HL-60 (cell line): ENCODE data around the gene RPP21.

Experiments used
- DNase-seq, 2 experiments: peaks; one replicate each; pipeline ENCODE4 v3.0.0-alpha.2; 2010 to 2020; ENCODE audit warnings: low read depth in 1 of 2, low spot score in 1 of 2
- H3K27ac ChIP-seq: fragments of 250-450 bp; sonication (Bioruptor Pico); replicated peaks from 2 replicates; pipeline ENCODE4 v1.5.1; 2020; ENCODE audit warnings: mild to moderate bottlenecking, moderate library complexity
- H3K27me3 ChIP-seq: fragments of 250-450 bp; sonication (Bioruptor Pico); 2 replicates; pipeline ENCODE4 v1.5.1; 2021; ENCODE audit warnings: mild to moderate bottlenecking, moderate library complexity; ENCODE audit not compliant: insufficient read depth, poor library complexity, severe bottlenecking
- H3K4me3 ChIP-seq: replicated peaks from 2 replicates; pipeline ENCODE4 v1.5.1; 2011; ENCODE audit warnings: mild to moderate bottlenecking, control low read depth, low read length; ENCODE audit not compliant: insufficient read depth
- GABPA ChIP-seq: IDR thresholded peaks from 2 replicates; pipeline ENCODE4 v1.6.1; 2012; ENCODE audit warnings: low read depth
- POLR2AphosphoS5 ChIP-seq: IDR thresholded peaks from 2 replicates; pipeline ENCODE4 v1.6.1; 2012; ENCODE audit warnings: low read depth
- SPI1 ChIP-seq: IDR thresholded peaks from 2 replicates; pipeline ENCODE4 v1.6.1; 2012; ENCODE audit warnings: low read depth, mild to moderate bottlenecking, borderline replicate concordance
- TF ChIP-seq, protein P1 (sequence below): IDR thresholded peaks from one replicate; pipeline ENCODE4 v1.5.1; 2011; ENCODE audit warnings: low read length, control low read depth, inconsistent platforms; ENCODE audit not compliant: insufficient read depth
- TF ChIP-seq, protein P2 (sequence below): IDR thresholded peaks from 2 replicates; pipeline ENCODE4 v1.6.1; 2012; ENCODE audit warnings: low read depth; ENCODE audit not compliant: insufficient replicate concordance

RPP21 gene

DNA sequence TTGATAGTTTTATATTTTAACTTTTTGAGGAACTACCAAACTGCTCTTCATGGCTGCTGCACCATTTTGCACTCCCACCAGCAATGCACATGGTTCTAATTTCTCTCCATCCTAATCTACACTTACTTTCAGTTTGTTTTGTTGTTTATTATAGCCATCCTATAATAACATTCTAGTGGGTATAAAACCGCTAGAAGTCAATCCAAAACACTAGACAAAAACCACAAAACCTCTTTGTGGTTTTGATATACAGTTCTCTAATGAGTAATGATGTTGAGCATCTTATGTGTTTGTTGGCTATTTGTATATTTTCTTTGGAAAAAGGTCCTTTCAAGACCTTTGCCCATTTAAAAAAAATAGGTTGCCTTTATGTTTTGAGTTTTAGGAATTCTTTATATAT, 5.6 kb downstream of the RPP21 start:
- DNase-seq: no peak

DNA sequence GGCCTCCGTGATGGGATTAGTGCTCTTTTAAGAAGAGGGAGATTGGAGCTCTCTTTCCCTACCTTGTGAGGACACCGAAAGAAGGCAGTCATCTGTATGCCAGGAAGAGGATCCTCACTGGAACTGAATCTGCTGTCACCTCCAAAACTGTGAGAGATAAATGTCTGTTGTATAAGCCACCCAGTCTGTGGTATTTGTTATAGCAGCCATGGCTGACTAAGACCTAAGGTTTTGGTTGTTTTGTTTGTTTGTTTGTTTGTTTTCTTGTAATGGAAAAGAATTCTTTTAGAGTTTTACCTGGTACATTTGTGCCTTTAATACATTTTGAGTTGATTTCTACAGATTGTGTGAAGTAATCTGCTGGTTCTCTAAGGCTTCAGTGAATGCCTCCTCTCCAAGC, 7.6 kb downstream of the RPP21 start:
- no peak for TF ChIP-seq SPI1
- no peak for TF ChIP-seq GABPA
- TF ChIP-seq, protein P1, sequence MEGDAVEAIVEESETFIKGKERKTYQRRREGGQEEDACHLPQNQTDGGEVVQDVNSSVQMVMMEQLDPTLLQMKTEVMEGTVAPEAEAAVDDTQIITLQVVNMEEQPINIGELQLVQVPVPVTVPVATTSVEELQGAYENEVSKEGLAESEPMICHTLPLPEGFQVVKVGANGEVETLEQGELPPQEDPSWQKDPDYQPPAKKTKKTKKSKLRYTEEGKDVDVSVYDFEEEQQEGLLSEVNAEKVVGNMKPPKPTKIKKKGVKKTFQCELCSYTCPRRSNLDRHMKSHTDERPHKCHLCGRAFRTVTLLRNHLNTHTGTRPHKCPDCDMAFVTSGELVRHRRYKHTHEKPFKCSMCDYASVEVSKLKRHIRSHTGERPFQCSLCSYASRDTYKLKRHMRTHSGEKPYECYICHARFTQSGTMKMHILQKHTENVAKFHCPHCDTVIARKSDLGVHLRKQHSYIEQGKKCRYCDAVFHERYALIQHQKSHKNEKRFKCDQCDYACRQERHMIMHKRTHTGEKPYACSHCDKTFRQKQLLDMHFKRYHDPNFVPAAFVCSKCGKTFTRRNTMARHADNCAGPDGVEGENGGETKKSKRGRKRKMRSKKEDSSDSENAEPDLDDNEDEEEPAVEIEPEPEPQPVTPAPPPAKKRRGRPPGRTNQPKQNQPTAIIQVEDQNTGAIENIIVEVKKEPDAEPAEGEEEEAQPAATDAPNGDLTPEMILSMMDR: no peak
- TF ChIP-seq POLR2AphosphoS5: no peak
- TF ChIP-seq, protein P2, sequence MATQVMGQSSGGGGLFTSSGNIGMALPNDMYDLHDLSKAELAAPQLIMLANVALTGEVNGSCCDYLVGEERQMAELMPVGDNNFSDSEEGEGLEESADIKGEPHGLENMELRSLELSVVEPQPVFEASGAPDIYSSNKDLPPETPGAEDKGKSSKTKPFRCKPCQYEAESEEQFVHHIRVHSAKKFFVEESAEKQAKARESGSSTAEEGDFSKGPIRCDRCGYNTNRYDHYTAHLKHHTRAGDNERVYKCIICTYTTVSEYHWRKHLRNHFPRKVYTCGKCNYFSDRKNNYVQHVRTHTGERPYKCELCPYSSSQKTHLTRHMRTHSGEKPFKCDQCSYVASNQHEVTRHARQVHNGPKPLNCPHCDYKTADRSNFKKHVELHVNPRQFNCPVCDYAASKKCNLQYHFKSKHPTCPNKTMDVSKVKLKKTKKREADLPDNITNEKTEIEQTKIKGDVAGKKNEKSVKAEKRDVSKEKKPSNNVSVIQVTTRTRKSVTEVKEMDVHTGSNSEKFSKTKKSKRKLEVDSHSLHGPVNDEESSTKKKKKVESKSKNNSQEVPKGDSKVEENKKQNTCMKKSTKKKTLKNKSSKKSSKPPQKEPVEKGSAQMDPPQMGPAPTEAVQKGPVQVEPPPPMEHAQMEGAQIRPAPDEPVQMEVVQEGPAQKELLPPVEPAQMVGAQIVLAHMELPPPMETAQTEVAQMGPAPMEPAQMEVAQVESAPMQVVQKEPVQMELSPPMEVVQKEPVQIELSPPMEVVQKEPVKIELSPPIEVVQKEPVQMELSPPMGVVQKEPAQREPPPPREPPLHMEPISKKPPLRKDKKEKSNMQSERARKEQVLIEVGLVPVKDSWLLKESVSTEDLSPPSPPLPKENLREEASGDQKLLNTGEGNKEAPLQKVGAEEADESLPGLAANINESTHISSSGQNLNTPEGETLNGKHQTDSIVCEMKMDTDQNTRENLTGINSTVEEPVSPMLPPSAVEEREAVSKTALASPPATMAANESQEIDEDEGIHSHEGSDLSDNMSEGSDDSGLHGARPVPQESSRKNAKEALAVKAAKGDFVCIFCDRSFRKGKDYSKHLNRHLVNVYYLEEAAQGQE: no peak
- no peak overlapping the region for H3K27ac ChIP-seq
- no peak for DNase-seq
- H3K27me3 ChIP-seq: peaks cover 3% of the 10 kb centered on the region
- no peak overlapping the region for H3K4me3 ChIP-seq

More for the DNA sequence above, 5.6 kb downstream of the RPP21 start:
- Histone ChIP-seq H3K27ac (no peak overlapping the region), H3K4me3 (no peak overlapping the region), H3K27me3 (no peaks in the 10 kb centered on the region)
- no peak for TF ChIP-seq POLR2AphosphoS5
- no peak for TF ChIP-seq SPI1
- TF ChIP-seq, protein P2: no peak
- TF ChIP-seq, protein P1: no peak
- no peak for TF ChIP-seq GABPA

DNA sequence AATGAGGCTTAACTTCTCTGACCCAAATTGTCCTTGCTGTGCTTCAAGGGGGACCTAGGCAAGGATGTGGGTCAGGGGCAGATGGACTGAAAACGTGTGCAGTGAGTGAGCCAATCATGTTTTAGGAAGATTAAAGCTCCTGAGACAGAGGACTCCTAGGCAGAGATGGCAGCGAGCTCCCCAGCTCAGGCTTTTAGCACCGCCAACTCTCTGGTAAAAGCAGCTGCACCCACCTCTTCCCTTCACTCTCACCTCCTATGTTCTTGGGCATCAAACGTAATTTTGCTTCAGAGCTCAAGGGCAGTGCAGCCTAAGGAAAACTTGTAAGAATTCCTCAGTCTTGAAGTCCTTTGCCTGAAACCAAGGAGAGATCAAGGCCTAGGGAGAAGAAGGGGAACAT, 10.3 kb downstream of the RPP21 start:
- TF ChIP-seq GABPA (no peak), POLR2AphosphoS5 (no peak), SPI1 (no peak)
- TF ChIP-seq, protein P2: no peak
- TF ChIP-seq, protein P1: no peak
- no peak overlapping the region for H3K4me3 ChIP-seq
- peaks cover 10% of the 10 kb centered on the region for H3K27me3 ChIP-seq
- H3K27ac ChIP-seq: no peak overlapping the region
- DNase-seq: no peak
